Smooth muscle cell (in vitro differentiated cells): ENCODE results near the gene PCP4. TPM values are rescaled to one million over a fixed set of nuclear protein-coding genes. Genes with fewer than 3 reads are reported as not detected.

Experiments used
- DNase-seq: peaks from one replicate; lab custom pipeline; 2025; ENCODE audit not compliant: unreplicated experiment; lab: John Stamatoyannopoulos, UW
- H2AFZ ChIP-seq: fragments of 200-600 bp; sonication (generic); 2 replicates; pipeline ENCODE4 v1.6.0; 2016; ENCODE audit warnings: antibody characterized with exemption, low read depth, mild to moderate bottlenecking
- H3F3A ChIP-seq: fragments of 200-600 bp; sonication (generic); 2 replicates; pipeline ENCODE4 v1.6.0; 2017; ENCODE audit warnings: antibody characterized with exemption, low read depth
- H3K27ac ChIP-seq: fragments of 200-600 bp; sonication (generic); 2 replicates; pipeline ENCODE4 v1.5.1; 2016; ENCODE audit warnings: low read depth, mild to moderate bottlenecking
- H3K27me3 ChIP-seq: fragments of 200-600 bp; sonication (generic); 2 replicates; pipeline ENCODE4 v1.6.1; 2016; ENCODE audit warnings: low read depth, mild to moderate bottlenecking
- H3K36me3 ChIP-seq: fragments of 200-600 bp; sonication (generic); 2 replicates; pipeline ENCODE4 v1.5.1; 2016; ENCODE audit warnings: low read depth
- H3K4me1 ChIP-seq: fragments of 200-600 bp; sonication (generic); 2 replicates; pipeline ENCODE4 v1.5.1; 2016; ENCODE audit warnings: low read depth
- H3K4me2 ChIP-seq: fragments of 200-600 bp; sonication (generic); 2 replicates; pipeline ENCODE4 v1.6.0; 2016; ENCODE audit warnings: mild to moderate bottlenecking
- H3K4me3 ChIP-seq: fragments of 200-600 bp; sonication (generic); 2 replicates; pipeline ENCODE4 v1.5.1; 2016; ENCODE audit warnings: mild to moderate bottlenecking
- H3K79me2 ChIP-seq: fragments of 200-600 bp; sonication (generic); 2 replicates; pipeline ENCODE4 v1.6.0; 2016; ENCODE audit warnings: low read depth, mild to moderate bottlenecking
- H3K9ac ChIP-seq: fragments of 200-600 bp; sonication (generic); 2 replicates; pipeline ENCODE4 v1.6.0; 2016; ENCODE audit warnings: low read depth
- H3K9me3 ChIP-seq: fragments of 200-600 bp; sonication (generic); replicated peaks from 2 replicates; pipeline ENCODE4 v1.5.1; 2016; ENCODE audit warnings: low read depth
- H4K20me1 ChIP-seq: fragments of 200-600 bp; sonication (generic); 2 replicates; pipeline ENCODE4 v1.6.0; 2016; ENCODE audit warnings: low read depth
- WGBS: methylation state at CpG from one replicate; pipeline ENCODE4 v1.1.7; 2016; ENCODE audit warnings: low lambda C conversion rate; 5-methylcytosine and 5-hydroxymethylcytosine counted together
- polyA plus RNA-seq: library from polyadenylated mRNA; unstranded; fragments of >200 nt; fragmentation: Nextera tagmentation; extraction: Ambion mirVana; gene quantifications from 2 replicates; pipeline ENCODE4 v1.2.1, GENCODE V29; 2016
- total RNA-seq: library from RNA; depleted of rRNA; stranded (reverse); fragments of >200 nt; gene quantifications from 2 replicates; pipeline ENCODE4 v1.2.3, GENCODE V29; 2014
- TF ChIP-seq, protein P1 (sequence below): fragments of 200-600 bp; sonication (generic); IDR thresholded peaks from 2 replicates; pipeline ENCODE4 v1.5.1; 2017; ENCODE audit warnings: borderline replicate concordance, mild to moderate bottlenecking, antibody characterized with exemption; ENCODE audit not compliant: insufficient read depth, poor library complexity, severe bottlenecking

PCP4 gene
- total and polyA plus RNA-seq, 2 experiments from 2014 or later = not detected

DNA sequence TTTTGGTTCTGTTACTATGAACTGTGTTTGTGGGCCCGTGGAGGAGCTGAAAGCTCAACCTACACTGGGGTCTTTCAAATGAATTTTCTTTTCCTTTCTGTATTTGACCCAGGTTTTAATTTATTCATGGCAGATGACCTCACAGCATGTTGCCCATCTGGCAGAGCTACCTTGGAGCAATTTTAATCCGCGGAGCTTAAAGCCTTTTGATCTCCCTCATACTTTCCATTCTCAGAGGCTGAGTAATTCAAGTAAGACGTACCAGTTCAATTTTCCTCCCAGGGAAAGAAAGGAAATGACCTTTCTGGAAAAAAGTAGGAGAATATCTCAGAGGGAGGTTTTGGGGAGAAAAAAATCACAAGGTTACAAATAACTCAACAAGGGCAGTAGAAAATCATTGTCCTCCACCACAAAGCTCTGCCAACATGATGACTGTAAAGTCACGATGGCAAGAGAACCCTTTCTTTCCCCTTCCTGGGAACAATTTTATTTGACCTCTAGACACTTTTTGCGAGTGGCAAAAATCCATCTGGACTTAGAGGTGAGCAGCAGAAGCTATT is 21.6 kb upstream of the PCP4 start:
- Histone ChIP-seq H3K4me1 (peaks cover 7% of the 10 kb centered on the region), H3K27me3 (no peaks in the 10 kb centered on the region), H3K79me2 (no peaks in the 10 kb centered on the region), H3K9me3 (no peaks in the 10 kb centered on the region), H3K27ac (peak overlapping the region; percentile 32), H3K36me3 (no peaks in the 10 kb centered on the region), H3K9ac (no peak overlapping the region), H3K4me3 (no peak overlapping the region), H3F3A (no peaks in the 10 kb centered on the region), H3K4me2 (no peak overlapping the region), H4K20me1 (no peaks in the 10 kb centered on the region), H2AFZ (no peak overlapping the region)
- TF ChIP-seq, protein P1, sequence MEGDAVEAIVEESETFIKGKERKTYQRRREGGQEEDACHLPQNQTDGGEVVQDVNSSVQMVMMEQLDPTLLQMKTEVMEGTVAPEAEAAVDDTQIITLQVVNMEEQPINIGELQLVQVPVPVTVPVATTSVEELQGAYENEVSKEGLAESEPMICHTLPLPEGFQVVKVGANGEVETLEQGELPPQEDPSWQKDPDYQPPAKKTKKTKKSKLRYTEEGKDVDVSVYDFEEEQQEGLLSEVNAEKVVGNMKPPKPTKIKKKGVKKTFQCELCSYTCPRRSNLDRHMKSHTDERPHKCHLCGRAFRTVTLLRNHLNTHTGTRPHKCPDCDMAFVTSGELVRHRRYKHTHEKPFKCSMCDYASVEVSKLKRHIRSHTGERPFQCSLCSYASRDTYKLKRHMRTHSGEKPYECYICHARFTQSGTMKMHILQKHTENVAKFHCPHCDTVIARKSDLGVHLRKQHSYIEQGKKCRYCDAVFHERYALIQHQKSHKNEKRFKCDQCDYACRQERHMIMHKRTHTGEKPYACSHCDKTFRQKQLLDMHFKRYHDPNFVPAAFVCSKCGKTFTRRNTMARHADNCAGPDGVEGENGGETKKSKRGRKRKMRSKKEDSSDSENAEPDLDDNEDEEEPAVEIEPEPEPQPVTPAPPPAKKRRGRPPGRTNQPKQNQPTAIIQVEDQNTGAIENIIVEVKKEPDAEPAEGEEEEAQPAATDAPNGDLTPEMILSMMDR = no peak
- no peak for DNase-seq
- 60% methylated on average over 6 of the region's 6 CpGs for WGBS

DNA sequence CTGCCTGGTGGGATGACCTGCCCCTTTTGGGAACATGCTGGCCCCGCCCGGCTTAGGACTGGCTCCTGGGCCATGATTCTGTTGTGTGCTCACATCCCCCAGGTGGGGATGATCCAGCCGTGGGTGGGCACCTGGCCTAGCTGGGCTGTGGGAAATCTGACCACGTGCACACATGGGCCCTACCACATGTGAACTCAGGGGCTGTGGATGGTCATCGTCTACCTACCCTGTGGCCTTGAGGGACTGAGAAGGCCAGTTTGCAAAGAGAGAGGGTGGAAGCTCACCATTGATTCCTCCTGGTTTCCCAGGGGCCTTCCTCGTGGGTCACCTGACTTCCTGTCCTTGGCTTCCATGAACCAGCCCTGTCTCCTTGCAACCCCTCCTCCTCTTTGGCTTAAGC is 19.4 kb upstream of the PCP4 start:
- TF ChIP-seq, protein P1 = no peak
- no peak overlapping the region for H2AFZ ChIP-seq
- no peak for DNase-seq
- WGBS = 94% methylated on average over 6 of the region's 6 CpGs
- H3K27ac ChIP-seq = no peak overlapping the region
- no peaks in the 10 kb centered on the region for H3F3A ChIP-seq
- H3K4me1 ChIP-seq = peaks cover 7% of the 10 kb centered on the region
- H3K36me3 ChIP-seq = no peaks in the 10 kb centered on the region
- no peak overlapping the region for H3K9ac ChIP-seq
- H3K4me2 ChIP-seq = no peak overlapping the region
- H3K4me3 ChIP-seq = no peak overlapping the region
- no peaks in the 10 kb centered on the region for H3K79me2 ChIP-seq
- no peaks in the 10 kb centered on the region for H3K9me3 ChIP-seq
- no peaks in the 10 kb centered on the region for H3K27me3 ChIP-seq
- H4K20me1 ChIP-seq = no peaks in the 10 kb centered on the region

DNA sequence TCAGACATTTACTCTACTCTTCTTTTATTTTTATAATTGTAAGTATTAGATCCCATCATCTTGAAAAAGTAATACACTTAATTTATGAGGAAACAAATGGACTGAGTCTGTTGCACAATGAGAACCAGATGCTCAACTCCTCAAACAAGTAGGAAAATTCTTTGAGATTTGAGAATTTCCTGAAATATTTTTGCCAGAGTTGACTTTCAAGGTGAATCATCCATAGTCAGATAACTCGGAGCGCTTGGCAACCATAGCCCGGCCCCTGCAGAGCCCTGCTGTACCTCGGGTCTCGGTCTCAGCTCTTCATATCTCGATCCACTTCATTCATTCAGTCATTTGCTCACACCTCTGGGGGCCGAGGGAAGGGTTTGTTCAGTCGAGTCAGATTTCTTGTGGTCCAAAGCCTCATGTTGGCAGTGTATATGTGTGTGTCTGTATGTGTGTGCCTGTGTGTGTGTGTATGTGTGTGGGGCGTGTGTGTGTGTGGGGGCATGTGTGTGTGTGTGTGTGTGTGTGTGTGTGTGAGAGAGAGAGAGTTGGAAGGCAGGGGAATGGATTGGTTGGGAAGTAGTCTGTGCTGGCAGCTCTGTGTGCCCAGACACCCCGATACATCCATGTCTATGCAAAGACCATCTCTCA is 18.1 kb upstream of the PCP4 start:
- no peaks in the 10 kb centered on the region for H4K20me1 ChIP-seq
- no peak overlapping the region for H2AFZ ChIP-seq
- no peak overlapping the region for H3K4me3 ChIP-seq
- 62% methylated on average over 10 of the region's 10 CpGs for WGBS
- peak overlapping the region; percentile 11 for H3K4me2 ChIP-seq
- DNase-seq = no peak
- no peaks in the 10 kb centered on the region for H3K9me3 ChIP-seq
- no peaks in the 10 kb centered on the region for H3K27me3 ChIP-seq
- H3K36me3 ChIP-seq = no peaks in the 10 kb centered on the region
- no peaks in the 10 kb centered on the region for H3F3A ChIP-seq
- H3K27ac ChIP-seq = no peak overlapping the region
- H3K79me2 ChIP-seq = no peaks in the 10 kb centered on the region
- no peak overlapping the region for H3K9ac ChIP-seq
- TF ChIP-seq, protein P1 = no peak
- peaks cover 7% of the 10 kb centered on the region for H3K4me1 ChIP-seq

DNA sequence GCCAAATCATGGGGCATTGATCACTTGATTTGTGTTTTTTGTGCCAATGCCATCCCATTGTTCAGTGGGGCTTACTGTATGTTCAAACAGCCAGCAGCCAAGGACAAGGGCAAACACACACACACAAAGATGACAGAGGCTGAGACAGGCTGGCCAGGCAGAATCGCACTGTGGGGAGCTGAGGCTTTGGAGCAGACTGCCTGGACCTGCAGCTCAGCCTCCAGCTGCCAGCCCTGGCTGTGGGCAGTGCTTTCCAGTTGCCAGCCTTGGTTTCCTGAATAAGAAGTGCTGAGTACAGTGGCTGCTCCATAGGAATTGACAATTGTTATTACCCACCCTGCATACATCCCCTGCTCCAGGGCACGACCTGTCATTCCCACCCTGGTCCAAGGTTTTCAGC is 16.9 kb upstream of the PCP4 start:
- no peaks in the 10 kb centered on the region for H4K20me1 ChIP-seq
- no peaks in the 10 kb centered on the region for H3K36me3 ChIP-seq
- no peak overlapping the region for H2AFZ ChIP-seq
- 89% methylated on average over 2 of the region's 2 CpGs for WGBS
- H3K9me3 ChIP-seq = no peaks in the 10 kb centered on the region
- no peaks in the 10 kb centered on the region for H3K79me2 ChIP-seq
- H3K4me1 ChIP-seq = peaks cover 6% of the 10 kb centered on the region
- H3K9ac ChIP-seq = no peak overlapping the region
- no peak for DNase-seq
- no peak overlapping the region for H3K4me2 ChIP-seq
- H3K27me3 ChIP-seq = no peaks in the 10 kb centered on the region
- TF ChIP-seq, protein P1 = no peak
- H3K27ac ChIP-seq = no peak overlapping the region
- H3F3A ChIP-seq = no peaks in the 10 kb centered on the region
- no peak overlapping the region for H3K4me3 ChIP-seq
